Stimulated activated CD8-positive, alpha-beta memory T cell treated with anti-CD3 and anti-CD28 coated beads, Interleukin-4, amount 100 ng/mL, for 1 hour (primary cell): Measurements from ENCODE around the gene OR1J2.

Source experiments
- DNase-seq, 2 donors: peaks; one replicate each; pipeline ENCODE4 v3.0.0-alpha.2; 2020; ENCODE audit warnings: low read depth in 2 of 2, low spot score in 1 of 2

OR1J2 gene

GRCh38 chr9:122546196-122546595 lies 35.6 kb downstream of the OR1J2 start:
- DNase-seq, result no peak

- DNase-seq, result no peak
These were observed 40.8 kb downstream of the OR1J2 start for GRCh38 chr9:122551371-122551770.

- DNase-seq, result no peak
These were observed 42.2 kb downstream of the OR1J2 start, which contains the start of gene OR1N2 for GRCh38 chr9:122552812-122553211. TSS of gene OR1N2 (plus strand) at chr9:122553112. CDS start at chr9:122553212, 100 bp downstream.
